Tibial nerve (tissue), 3 donors: ENCODE measurements around the gene CRYZL1.

Source experiments
- CTCF ChIP-seq, 5 experiments: fragments of 200-600 bp in 3 of 5; fragments of 450-650 bp in 2 of 5; sonication (generic) in 3 of 5; IDR thresholded peaks; one replicate each; pipeline ENCODE4 v1.5.1; 2016 to 2019; ENCODE audit warnings: antibody characterized with exemption in 5 of 5, mild to moderate bottlenecking in 3 of 5, moderate library complexity in 2 of 5
- POLR2A ChIP-seq, 2 donors: fragments of 450-650 bp; IDR thresholded peaks; one replicate each; pipeline ENCODE4 v1.6.1; 2017; ENCODE audit warnings: antibody characterized with exemption in 2 of 2, mild to moderate bottlenecking in 2 of 2, moderate library complexity in 2 of 2

- TF ChIP-seq CTCF (IDR thresholded peaks at IDR 0.05) (no peak), POLR2A (IDR thresholded peaks at IDR 0.05) (no peak)
Measured at GRCh38 chr21:33657124-33657820, 15.7 kb upstream of the CRYZL1 start.
